Gastroesophageal sphincter (tissue), 3 donors: Measurements from ENCODE around the gene NR3C2.

Source experiments
- EP300 ChIP-seq: sonication (generic); formaldehyde crosslinking; IDR thresholded peaks from one replicate; pipeline ENCODE4 v1.6.1; 2017; ENCODE audit warnings: antibody characterized with exemption, mild to moderate bottlenecking
- POLR2A ChIP-seq, 2 donors: fragments of 450-650 bp; IDR thresholded peaks; one replicate each; pipeline ENCODE4 v1.6.1; 2017; ENCODE audit warnings: antibody characterized with exemption in 2 of 2, mild to moderate bottlenecking in 2 of 2, moderate library complexity in 1 of 2
- POLR2AphosphoS5 ChIP-seq: sonication (generic); formaldehyde crosslinking; IDR thresholded peaks from one replicate; pipeline ENCODE4 v1.6.1; 2017; ENCODE audit warnings: antibody characterized with exemption
- TF ChIP-seq, protein P1 (sequence below), 4 experiments: fragments of 200-600 bp in 2 of 4; fragments of 450-650 bp in 2 of 4; sonication (generic) in 1 of 4; IDR thresholded peaks; one replicate each; pipeline ENCODE4 v1.5.1; 2017 to 2019; ENCODE audit warnings: antibody characterized with exemption in 4 of 4, mild to moderate bottlenecking in 2 of 4, moderate library complexity in 2 of 4

DNA sequence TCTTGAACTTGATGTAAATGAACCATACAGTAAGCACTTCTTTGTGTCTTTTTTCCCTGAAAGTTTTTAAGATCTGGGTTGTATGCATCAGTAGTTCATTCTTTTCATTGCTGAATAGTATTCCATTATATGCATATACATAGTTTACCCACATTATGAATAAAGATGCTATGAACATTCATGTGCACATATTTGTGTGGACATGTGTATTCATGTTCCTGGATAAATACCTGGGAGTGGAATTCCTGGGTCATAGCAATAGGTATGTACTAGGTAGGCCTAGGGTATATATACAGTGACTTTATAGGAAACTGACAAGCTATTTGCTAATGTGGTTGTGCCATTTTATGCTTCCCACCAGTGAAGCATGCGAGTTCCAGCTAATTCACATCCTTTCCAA, 215.9 kb downstream of the NR3C2 start:
- TF ChIP-seq EP300 = no peak
- TF ChIP-seq POLR2A (IDR thresholded peaks at IDR 0.05) = no peak
- TF ChIP-seq, protein P1, sequence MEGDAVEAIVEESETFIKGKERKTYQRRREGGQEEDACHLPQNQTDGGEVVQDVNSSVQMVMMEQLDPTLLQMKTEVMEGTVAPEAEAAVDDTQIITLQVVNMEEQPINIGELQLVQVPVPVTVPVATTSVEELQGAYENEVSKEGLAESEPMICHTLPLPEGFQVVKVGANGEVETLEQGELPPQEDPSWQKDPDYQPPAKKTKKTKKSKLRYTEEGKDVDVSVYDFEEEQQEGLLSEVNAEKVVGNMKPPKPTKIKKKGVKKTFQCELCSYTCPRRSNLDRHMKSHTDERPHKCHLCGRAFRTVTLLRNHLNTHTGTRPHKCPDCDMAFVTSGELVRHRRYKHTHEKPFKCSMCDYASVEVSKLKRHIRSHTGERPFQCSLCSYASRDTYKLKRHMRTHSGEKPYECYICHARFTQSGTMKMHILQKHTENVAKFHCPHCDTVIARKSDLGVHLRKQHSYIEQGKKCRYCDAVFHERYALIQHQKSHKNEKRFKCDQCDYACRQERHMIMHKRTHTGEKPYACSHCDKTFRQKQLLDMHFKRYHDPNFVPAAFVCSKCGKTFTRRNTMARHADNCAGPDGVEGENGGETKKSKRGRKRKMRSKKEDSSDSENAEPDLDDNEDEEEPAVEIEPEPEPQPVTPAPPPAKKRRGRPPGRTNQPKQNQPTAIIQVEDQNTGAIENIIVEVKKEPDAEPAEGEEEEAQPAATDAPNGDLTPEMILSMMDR (IDR thresholded peaks at IDR 0.05) = no peak
- TF ChIP-seq POLR2AphosphoS5 = no peak
